GM19193 (cell line): ENCODE data around the gene ULK4.

Experiments used
- POLR2A ChIP-seq: IDR thresholded peaks from 4 replicates; pipeline ENCODE4 v1.6.1; 2011; ENCODE audit not compliant: insufficient read depth, insufficient read length; ENCODE audit errors: extremely low read depth

The ULK4 gene

DNA sequence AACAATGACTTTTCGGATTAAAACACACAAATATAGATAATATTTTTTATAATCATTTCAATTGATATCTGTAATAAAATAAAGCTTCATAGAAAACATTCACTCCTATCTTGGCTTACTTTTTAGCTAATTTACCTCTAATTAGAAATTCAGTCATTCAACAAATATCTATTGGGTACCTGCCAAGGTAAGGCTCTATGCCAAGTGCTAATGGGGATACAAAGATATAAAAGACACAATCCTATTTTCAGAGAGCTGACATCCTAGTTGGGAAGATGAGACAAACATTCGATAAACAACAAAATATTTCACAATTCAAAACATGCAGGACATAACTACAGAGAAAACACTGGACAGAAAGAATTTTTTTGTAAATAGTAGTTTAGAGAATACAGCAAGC, 63.3 kb downstream of the ULK4 start:
- no peak for TF ChIP-seq POLR2A

DNA sequence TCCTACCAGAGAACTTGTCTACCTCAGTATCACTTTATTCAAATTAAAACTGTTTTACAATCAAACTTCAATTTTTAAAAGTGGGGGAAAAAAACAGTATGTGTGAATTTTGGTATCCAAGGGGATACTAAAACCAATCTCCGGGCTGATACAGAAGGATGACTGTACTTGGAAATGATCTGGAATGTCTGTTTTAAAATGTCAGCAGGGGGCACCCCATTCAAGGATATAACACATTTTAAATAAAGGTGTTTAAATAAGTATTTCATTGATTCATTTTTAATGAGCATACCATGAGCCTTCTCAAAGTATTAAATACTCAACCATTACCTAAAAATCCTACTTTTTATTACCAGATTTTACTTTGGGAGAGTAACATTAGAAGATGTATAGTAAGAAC, 67.9 kb downstream of the ULK4 start:
- no peak for TF ChIP-seq POLR2A

DNA sequence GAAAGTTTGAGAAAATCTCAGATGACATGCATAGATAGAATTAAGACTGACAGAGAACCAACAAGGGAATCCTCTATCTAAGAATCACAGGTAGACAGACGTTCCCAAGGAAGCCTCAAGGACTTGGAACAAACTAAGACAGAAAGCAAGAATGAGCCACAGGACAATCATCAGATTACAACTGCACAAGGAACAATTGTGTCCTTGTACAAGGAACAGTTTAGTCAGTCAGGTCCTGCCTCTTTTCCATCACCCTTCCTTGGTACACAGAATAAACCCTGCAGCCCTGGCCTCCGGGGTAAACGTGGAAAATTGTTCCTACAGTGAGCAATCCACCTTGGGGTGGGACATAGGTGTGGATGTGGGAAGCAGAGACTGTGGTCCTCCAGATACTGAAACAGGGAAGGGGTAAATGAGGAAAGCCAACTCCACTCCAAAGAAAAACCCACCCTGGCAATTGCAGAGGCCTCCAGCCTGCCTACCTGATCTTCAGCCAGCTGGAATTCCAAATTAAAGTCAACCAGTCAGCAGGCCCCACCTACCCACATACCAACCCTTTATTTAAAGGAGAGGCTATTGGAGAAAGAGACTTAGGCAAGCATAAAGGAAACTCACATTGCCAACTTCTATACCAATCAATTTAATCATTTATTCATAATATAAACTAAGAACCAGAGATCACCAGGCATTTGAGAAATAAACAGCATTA, 73.4 kb downstream of the ULK4 start:
- no peak for TF ChIP-seq POLR2A

DNA sequence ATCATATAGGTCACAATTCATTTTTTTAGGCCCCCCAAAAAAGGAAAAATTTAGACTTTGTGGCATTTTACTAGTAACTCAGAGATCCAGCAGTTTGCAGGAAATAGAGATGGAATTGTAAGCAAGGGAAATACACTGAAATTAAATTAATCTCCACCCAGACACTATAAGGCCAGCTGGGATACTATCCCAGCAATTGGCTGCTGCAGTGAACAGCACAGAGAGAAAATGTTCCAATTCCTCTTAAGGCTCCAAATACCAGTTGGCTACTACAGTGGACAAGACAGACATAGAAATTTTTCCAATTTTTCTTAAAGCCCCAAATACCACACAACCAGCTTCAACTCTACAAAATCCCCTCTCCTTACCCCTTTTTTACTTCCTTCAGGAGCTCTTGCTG, 78.9 kb downstream of the ULK4 start:
- no peak for TF ChIP-seq POLR2A

DNA sequence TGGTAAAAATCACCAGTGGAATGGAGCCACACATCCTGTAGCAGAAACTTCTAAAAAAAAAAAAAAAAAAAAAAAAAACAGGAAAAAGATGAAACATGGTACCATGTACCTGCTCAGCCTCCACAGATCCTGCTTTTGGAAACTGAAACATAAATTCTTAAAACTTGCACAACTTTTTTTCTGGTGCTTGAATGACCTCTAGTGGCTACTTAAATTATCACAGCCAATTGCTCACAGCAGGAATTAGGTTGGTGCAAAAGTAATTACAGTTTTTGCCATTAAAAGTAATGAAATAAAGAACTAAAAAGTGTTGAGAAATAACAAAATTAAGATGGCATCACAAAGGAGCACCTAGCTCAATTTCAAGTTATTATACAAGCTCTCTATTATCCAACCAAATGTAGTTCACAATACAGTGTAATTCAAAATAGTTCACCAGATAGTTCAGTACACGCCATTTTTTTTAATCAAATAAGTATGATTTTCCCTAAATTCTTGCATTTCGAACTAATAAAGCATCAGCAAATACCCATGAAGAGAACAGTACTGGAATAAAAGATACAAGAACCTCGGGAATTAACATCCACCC, 80.6 kb downstream of the ULK4 start:
- no peak for TF ChIP-seq POLR2A

DNA sequence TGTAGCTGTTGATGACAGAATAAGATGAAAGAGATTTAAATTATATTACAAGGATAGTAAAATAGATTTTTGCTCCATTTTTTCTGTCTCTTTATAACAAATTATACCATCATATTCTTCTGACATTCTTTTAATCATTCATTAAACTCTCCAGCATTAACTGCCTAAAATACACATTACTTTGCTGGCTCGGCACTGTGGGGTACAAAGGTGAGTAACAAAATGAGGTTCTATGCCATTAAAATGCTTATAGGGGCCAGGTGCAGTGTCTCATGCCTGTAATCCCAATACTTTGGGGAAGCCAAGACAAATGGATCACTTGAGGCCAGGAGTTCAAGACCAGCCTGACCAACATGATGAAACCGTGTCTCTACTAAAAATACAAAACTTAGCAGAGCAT, 81.5 kb downstream of the ULK4 start:
- no peak for TF ChIP-seq POLR2A

DNA sequence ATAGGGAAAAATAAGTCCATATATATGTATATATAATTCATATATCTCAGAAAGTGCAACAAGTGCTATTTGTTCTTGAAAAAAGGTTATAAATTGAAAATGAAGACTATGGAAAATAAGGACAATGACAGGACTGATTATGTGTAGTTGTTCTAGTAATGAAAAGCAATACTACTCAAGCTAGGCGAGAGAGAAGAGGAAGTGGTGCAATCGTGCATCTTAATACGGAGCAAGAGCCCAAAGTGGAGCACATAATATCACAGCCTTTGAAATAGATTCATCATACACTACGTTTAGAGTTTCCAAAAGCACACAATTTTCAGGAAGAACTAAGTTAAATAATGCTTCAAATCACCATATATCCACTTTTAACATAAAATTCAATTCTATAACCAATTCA, 87.9 kb downstream of the ULK4 start:
- TF ChIP-seq POLR2A, result no peak

DNA sequence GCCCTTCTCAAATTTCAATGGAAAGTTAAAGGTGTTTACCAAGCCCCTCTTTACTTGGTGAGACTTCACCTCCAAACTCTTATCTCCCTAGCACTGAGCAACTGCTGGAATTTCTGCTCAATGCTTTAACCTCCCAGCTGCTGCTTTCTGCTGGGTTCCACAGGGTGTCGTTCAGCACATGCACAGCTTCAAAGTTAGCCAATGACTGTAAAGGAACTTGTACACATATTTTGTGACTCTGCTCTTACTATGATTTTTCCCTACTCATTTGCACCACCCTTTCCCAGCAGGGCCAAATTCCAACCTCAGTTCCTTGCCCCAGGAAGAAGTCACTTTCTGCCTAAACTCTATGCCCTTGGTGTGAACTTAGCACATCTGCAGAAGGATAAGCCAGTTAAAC, 89.7 kb downstream of the ULK4 start:
- no peak for TF ChIP-seq POLR2A

DNA sequence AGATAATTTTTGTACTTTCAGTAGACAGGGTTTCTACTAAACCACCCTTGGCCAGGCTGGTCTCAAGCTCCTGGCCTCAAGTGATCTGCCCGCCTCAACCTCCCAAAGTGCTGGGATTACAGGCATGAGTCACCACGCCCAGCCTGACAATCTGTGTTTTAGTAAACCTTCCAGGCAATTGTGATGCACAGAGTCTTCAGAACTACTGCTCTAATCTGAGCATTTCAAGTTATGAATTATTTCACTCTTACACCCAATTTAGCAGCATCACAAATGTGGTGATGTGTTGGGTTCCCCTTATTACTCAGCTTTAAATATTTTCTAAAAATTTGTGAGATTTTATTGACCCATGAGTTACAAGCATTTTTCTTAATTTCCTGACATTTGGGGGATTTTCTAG, 94.4 kb downstream of the ULK4 start:
- no peak for TF ChIP-seq POLR2A

DNA sequence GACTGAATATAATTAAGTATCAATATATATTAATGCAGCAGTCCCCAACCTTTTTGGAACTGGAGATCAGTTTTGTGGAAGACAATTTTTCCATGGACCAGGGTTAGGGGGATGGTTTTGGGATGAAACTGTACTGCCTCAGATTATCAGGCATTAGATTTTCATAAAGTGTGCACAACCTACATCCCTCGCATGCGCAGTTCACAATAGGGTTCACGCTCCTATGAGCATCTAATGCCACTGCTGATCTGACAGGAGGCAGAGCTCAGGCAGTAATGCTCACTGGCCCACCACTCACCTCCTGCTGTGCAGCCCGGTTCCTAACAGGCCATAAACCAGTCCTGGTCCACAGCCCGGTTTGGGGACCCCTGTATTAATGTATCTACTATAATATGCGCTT, 95.6 kb downstream of the ULK4 start:
- TF ChIP-seq POLR2A, result no peak

DNA sequence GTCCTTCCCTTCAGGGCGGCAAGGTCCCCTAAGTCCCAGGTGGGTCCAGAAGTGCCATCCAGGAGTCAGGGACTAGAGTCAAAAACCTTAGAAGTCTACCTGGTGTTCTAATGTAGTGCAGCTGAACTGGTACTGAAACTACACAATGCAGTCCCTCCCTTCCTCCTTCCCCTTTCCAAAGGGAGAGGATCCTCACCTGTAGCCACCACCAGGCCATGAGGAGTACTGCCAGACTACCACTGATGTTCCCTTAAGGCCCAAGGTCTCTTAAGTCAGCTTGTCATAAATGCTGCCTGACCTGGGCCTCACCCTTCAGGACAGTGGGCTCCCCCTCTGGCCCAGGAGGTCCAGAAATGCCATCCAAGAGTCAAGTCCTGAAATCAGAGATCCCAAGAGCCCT, 98.9 kb downstream of the ULK4 start:
- TF ChIP-seq POLR2A, result no peak

DNA sequence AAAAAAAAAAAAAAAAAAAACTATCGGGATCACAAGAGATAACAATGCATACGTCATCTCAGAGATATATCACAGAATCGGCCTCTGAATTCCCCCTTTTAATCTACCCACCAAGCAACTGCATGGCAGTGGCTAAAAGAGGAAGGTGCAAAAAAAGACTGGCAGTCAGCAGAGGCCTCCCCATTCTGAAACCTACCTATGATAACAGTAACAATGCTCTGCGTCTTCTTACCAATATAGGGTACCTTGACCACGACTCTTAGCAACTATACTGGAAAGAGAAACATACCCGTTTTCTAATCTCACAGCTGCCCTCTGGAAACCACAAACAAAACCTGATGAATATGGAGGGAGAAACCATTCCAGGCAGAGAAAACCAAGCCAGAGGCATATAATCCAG, 106.9 kb downstream of the ULK4 start:
- TF ChIP-seq POLR2A, result no peak

DNA sequence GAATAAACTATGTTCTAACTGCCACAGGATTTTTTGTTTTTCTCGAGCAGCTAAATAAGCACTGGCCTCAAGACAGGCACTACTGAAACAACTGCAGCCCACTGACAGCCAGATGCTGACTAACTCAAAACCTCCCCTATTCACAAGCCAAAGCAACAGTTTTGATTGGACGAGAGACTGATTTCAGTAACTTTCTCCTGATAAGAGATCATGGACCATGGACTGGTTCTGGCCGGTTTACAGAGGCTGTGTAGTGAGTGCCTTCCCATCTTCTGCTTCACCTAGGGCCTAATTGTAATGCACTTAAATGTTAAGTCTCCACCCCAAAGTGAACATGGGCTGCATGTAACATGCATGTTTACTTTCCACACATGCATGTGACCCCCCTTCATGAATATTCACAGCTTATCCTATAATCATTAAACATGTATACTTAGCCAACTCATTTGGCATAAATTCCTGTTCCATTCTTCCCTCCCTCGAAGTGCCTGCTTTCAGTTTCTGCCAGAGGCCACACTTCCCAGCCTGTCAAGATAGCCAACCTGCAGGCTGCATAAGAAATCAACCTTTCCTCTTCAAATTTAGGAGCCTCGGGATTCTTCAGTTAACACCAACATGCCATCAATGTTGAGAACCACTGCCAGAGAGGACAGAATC, 108.2 kb downstream of the ULK4 start:
- no peak for TF ChIP-seq POLR2A

DNA sequence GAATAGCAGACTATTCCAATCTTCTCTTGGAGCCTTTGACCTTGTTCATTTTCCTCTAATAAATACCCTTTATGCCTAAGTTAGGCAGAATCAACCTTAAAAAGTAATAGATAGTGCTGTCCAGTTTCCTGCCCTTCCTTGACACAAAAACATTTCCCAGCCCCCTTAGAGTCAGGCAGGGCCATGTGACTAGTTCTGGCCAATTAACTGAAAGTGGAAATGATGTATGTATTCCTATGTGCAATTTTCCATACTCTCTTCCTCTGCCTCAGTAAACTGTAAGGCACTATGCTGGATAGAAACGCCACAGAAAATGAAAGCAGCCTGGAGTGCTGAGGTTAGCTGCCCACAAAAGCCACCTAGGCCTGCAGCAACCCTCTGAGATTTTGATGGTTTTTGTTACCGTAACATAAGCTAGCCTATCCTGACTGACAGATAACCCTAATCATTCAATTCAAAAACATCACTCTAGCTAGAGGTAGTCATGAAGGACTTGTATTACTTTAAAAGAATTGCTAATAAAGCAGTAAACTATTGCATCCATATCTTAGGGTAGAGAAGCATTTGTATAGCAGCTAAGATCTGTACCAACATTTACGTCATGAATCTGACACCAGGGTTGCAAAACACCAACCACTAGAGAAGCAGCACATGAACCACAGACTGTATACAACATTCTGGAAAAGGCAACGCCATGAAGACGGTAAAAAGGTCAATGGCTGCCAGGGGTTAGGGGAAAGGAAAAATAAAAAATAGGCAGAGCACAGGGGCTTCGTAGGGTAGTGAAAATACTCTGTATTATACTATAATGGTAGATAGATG, 112.9 kb downstream of the ULK4 start:
- TF ChIP-seq POLR2A, result no peak

DNA sequence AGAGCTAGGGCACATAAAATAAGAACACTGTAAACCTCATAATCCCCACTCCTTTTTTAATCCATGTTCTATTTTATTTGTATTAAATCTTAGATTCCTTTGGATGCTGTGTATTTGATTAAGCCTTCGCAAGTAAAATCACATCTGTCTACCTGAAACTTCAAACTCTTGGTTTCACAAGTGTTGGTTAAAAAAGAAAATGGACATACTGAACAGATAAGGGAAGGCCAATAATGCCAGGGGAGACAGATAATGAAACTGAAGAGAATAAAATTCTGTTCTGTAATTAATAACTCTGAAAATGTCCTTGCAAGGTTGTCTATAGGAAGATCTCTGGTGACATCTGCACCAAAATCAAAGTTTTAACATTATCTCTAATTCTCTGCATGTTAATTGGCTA, 114.2 kb downstream of the ULK4 start:
- no peak for TF ChIP-seq POLR2A

DNA sequence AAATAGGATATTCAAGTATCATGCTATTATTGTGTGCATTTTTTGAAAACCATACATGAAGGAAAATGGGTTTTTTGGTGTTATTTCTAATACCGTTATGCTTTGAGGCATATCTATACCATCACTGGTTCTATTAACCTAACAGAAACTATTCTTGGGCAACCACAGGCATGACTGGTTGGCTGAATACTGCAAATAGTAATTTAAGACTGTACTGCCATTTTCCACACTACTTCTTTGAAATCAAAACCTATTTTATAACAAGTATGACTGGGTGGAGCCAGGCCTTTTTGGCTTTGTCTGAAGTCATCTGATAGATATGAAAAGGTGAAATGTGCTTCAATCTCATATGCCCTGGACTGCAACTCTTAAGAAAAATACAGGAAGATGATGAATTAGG, 115.1 kb downstream of the ULK4 start:
- TF ChIP-seq POLR2A, result no peak

DNA sequence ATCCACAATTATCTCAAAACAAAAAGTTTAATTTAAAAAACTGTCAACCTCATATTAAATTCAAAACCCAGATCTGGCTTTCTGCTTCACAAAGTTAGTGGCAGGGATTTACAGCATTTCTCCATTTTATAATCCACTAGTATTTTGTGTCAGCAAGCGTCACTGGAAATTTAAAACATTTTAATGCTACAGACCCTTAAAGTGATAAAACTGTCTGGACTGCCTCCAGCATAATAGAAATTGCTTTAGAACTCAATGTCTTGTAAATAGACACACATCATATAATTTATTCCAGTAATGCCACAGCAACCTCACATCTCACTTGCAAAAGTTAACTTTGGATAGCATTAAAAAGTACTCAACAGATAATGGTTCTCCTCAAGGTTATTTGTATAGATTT, 116.1 kb downstream of the ULK4 start:
- no peak for TF ChIP-seq POLR2A
